ENCODE data around the gene UQCRH. TPM values are rescaled to one million over a fixed set of nuclear protein-coding genes. Genes with fewer than 3 reads are reported as not detected.

The UQCRH gene
- total RNA-seq, 1 donor from 2014 or later: 1,085 TPM

GRCh38 chr1:46280092-46280491, 23.4 kb upstream of the UQCRH start:
- no peaks in the 10 kb centered on the region for H3K27me3 ChIP-seq (ENCODE audit: low read depth)
- H3K9me3 ChIP-seq (replicated peaks): no peaks in the 10 kb centered on the region
- no peak overlapping the region for H3K27ac ChIP-seq (replicated peaks)
- no peak for DNase-seq
- no peak for TF ChIP-seq CTCF (IDR thresholded peaks at IDR 0.05; ENCODE audit: borderline replicate concordance)
- peaks cover 56% of the 10 kb centered on the region for H3K36me3 ChIP-seq
- no peak overlapping the region for H3K4me3 ChIP-seq
- intact Hi-C loops (cut with micrococcal nuclease): no loop called here
- H3K4me1 ChIP-seq: peaks cover 13% of the 10 kb centered on the region

- Histone ChIP-seq H3K4me3 (no peak overlapping the region), H3K27me3 (ENCODE audit: low read depth) (no peaks in the 10 kb centered on the region), H3K27ac (replicated peaks) (no peak overlapping the region), H3K36me3 (peaks cover 65% of the 10 kb centered on the region), H3K9me3 (replicated peaks) (no peaks in the 10 kb centered on the region), H3K4me1 (peaks cover 14% of the 10 kb centered on the region)
- no peak for TF ChIP-seq CTCF (IDR thresholded peaks at IDR 0.05; ENCODE audit: borderline replicate concordance)
- intact Hi-C loops (cut with micrococcal nuclease): no loop called here
- DNase-seq: no peak
Measured at GRCh38 chr1:46281021-46281420, 22.5 kb upstream of the UQCRH start.

GRCh38 chr1:46284058-46284457, 19.4 kb upstream of the UQCRH start:
- H3K27ac ChIP-seq (replicated peaks): no peak overlapping the region
- DNase-seq: no peak
- intact Hi-C loops (cut with micrococcal nuclease): no loop called here
- H3K36me3 ChIP-seq: peaks cover 78% of the 10 kb centered on the region
- TF ChIP-seq CTCF (IDR thresholded peaks at IDR 0.05; ENCODE audit: borderline replicate concordance): no peak
- H3K4me1 ChIP-seq: peaks cover 14% of the 10 kb centered on the region
- no peak overlapping the region for H3K4me3 ChIP-seq
- H3K9me3 ChIP-seq (replicated peaks): no peaks in the 10 kb centered on the region
- H3K27me3 ChIP-seq (ENCODE audit: low read depth): no peaks in the 10 kb centered on the region

- DNase-seq: no peak
- H3K27me3 ChIP-seq (ENCODE audit: low read depth): no peaks in the 10 kb centered on the region
- H3K27ac ChIP-seq (replicated peaks): no peak overlapping the region
- peaks cover 14% of the 10 kb centered on the region for H3K4me1 ChIP-seq
- intact Hi-C loops (cut with micrococcal nuclease): no loop called here
- no peak for TF ChIP-seq CTCF (IDR thresholded peaks at IDR 0.05; ENCODE audit: borderline replicate concordance)
- no peak overlapping the region for H3K4me3 ChIP-seq
- H3K9me3 ChIP-seq (replicated peaks): no peaks in the 10 kb centered on the region
- H3K36me3 ChIP-seq: peaks cover 75% of the 10 kb centered on the region
Measured at GRCh38 chr1:46284597-46285564, 18.6 kb upstream of the UQCRH start.

GRCh38 chr1:46285730-46286477, 17.6 kb upstream of the UQCRH start:
- Histone ChIP-seq H3K4me3 (no peak overlapping the region), H3K4me1 (peaks cover 14% of the 10 kb centered on the region), H3K27ac (replicated peaks) (no peak overlapping the region), H3K36me3 (peaks cover 66% of the 10 kb centered on the region), H3K9me3 (replicated peaks) (no peaks in the 10 kb centered on the region), H3K27me3 (ENCODE audit: low read depth) (no peaks in the 10 kb centered on the region)
- intact Hi-C loops (cut with micrococcal nuclease): no loop called here
- no peak for DNase-seq
- TF ChIP-seq CTCF (IDR thresholded peaks at IDR 0.05; ENCODE audit: borderline replicate concordance): no peak

All from left ventricle myocardium inferior (tissue), 1 donor.